HepG2 (cell line): ENCODE results near the gene SPTBN5. TPM values are rescaled to one million over a fixed set of nuclear protein-coding genes. Genes with fewer than 3 reads are reported as not detected.

Experiments used
- AKAP8 ChIP-seq: sonication (generic); formaldehyde crosslinking; IDR thresholded peaks from 2 replicates; pipeline ENCODE4 v1.5.1; 2020; ENCODE audit warnings: mild to moderate bottlenecking, missing genetic modification reagents
- CCAR2 ChIP-seq: fragments of 200-400 bp; formaldehyde crosslinking; optimal IDR thresholded peaks from 2 replicates; pipeline ENCODE3; 2018; ENCODE audit warnings: low read depth, mild to moderate bottlenecking, low read length, moderate library complexity
- EED ChIP-seq: sonication (generic); formaldehyde crosslinking; IDR thresholded peaks from 2 replicates; pipeline ENCODE4 v1.5.0; 2020; ENCODE audit warnings: mild to moderate bottlenecking, missing genetic modification reagents
- FLYWCH1 ChIP-seq: sonication (generic); formaldehyde crosslinking; IDR thresholded peaks from 2 replicates; pipeline ENCODE4 v1.8.1; 2023; ENCODE audit warnings: mild to moderate bottlenecking, missing genetic modification reagents
- FOSL1 ChIP-seq: sonication (generic); formaldehyde crosslinking; IDR thresholded peaks from 2 replicates; pipeline ENCODE4 v1.9.0; 2021; ENCODE audit warnings: missing genetic modification reagents, borderline replicate concordance
- GFI1 ChIP-seq: sonication (generic); formaldehyde crosslinking; IDR thresholded peaks from 2 replicates; pipeline ENCODE4 v1.5.0; 2020; ENCODE audit warnings: missing genetic modification reagents, mild to moderate bottlenecking, borderline replicate concordance
- HDAC6 ChIP-seq: fragments of 200-600 bp; sonication (generic); IDR thresholded peaks from 2 replicates; pipeline ENCODE4 v1.7.0; 2017; ENCODE audit warnings: mild to moderate bottlenecking, antibody characterized with exemption, low read length, low read depth
- KAT2B ChIP-seq: fragments of 150-350 bp; IDR thresholded peaks from 2 replicates; pipeline ENCODE4 v1.6.1; 2014; ENCODE audit warnings: low read depth, low read length, borderline replicate concordance
- MEIS2 ChIP-seq: sonication (generic); formaldehyde crosslinking; IDR thresholded peaks from 2 replicates; pipeline ENCODE4 v1.9.0; 2021; ENCODE audit warnings: mild to moderate bottlenecking, missing genetic modification reagents
- NFKB2 ChIP-seq: sonication (generic); formaldehyde crosslinking; IDR thresholded peaks from 2 replicates; pipeline ENCODE4 v1.4.0; 2020; ENCODE audit warnings: missing genetic modification reagents, borderline replicate concordance
- NFYB ChIP-seq: sonication (generic); formaldehyde crosslinking; IDR thresholded peaks from 2 replicates; pipeline ENCODE4 v1.4.0; 2020; ENCODE audit warnings: missing genetic modification reagents
- ONECUT2 ChIP-seq: sonication (generic); formaldehyde crosslinking; IDR thresholded peaks from 2 replicates; pipeline ENCODE4 v1.4.0; 2020; ENCODE audit warnings: missing genetic modification reagents
- SALL2 ChIP-seq: sonication (generic); formaldehyde crosslinking; IDR thresholded peaks from 2 replicates; pipeline ENCODE4 v1.8.1; 2023; ENCODE audit warnings: mild to moderate bottlenecking, missing genetic modification reagents, inconsistent platforms
- SMARCE1 ChIP-seq: fragments of 450-650 bp; IDR thresholded peaks from 2 replicates; pipeline ENCODE4 v1.6.1; 2017; ENCODE audit warnings: borderline replicate concordance
- SOX6 ChIP-seq, 2 experiments: fragments of 450-650 bp in 1 of 2; sonication (generic) in 1 of 2; formaldehyde crosslinking in 1 of 2; IDR thresholded peaks; 2 replicates each; pipeline versions ENCODE4 v1.4.0 to v1.6.1; 2017 to 2020; ENCODE audit warnings: antibody characterized with exemption in 1 of 2, mild to moderate bottlenecking in 1 of 2, missing genetic modification reagents in 1 of 2
- SSRP1 ChIP-seq: IDR thresholded peaks from 2 replicates; pipeline ENCODE4 v1.6.1; 2016; ENCODE audit warnings: control low read depth
- THAP11 ChIP-seq: IDR thresholded peaks from 2 replicates; pipeline ENCODE4 v1.6.1; 2016; ENCODE audit warnings: missing biosample characterization, missing genetic modification reagents
- ZC3H13 ChIP-seq: sonication (generic); formaldehyde crosslinking; IDR thresholded peaks from 2 replicates; pipeline ENCODE4 v1.8.1; 2023; ENCODE audit warnings: mild to moderate bottlenecking, missing genetic modification reagents, moderate library complexity
- ZNF136 ChIP-seq: sonication (generic); formaldehyde crosslinking; IDR thresholded peaks from 2 replicates; pipeline ENCODE4 v1.8.1; 2022; ENCODE audit warnings: low read depth, mild to moderate bottlenecking, moderate library complexity, missing genetic modification reagents
- ZNF274 ChIP-seq: sonication (generic); formaldehyde crosslinking; IDR thresholded peaks from 2 replicates; pipeline ENCODE4 v1.5.1; 2020; ENCODE audit warnings: mild to moderate bottlenecking, missing genetic modification reagents
- ZNF431 ChIP-seq: sonication (generic); formaldehyde crosslinking; IDR thresholded peaks from 2 replicates; pipeline ENCODE4 v1.9.0; 2022; ENCODE audit warnings: missing genetic modification reagents, low read depth, mild to moderate bottlenecking, borderline replicate concordance
- ZNF607 ChIP-seq: sonication (generic); formaldehyde crosslinking; IDR thresholded peaks from 2 replicates; pipeline ENCODE4 v1.5.1; 2020; ENCODE audit warnings: missing genetic modification reagents, mild to moderate bottlenecking, borderline replicate concordance
- ZNF782 ChIP-seq: sonication (generic); formaldehyde crosslinking; IDR thresholded peaks from 2 replicates; pipeline ENCODE4 v1.4.0; 2020; ENCODE audit warnings: missing genetic modification reagents, mild to moderate bottlenecking, borderline replicate concordance
- ZNF792 ChIP-seq: IDR thresholded peaks from 2 replicates; pipeline ENCODE4 v1.6.1; 2016
- ZSCAN12 ChIP-seq: sonication (generic); formaldehyde crosslinking; IDR thresholded peaks from 2 replicates; pipeline ENCODE4 v1.9.0; 2021; ENCODE audit warnings: mild to moderate bottlenecking, missing genetic modification reagents
- ZSCAN30 ChIP-seq: sonication (generic); formaldehyde crosslinking; IDR thresholded peaks from 2 replicates; pipeline ENCODE4 v1.5.0; 2020; ENCODE audit warnings: mild to moderate bottlenecking, missing genetic modification reagents
- polyA plus RNA-seq, 8 experiments: library from polyadenylated mRNA; depleted of rRNA in 3 of 8; stranded (reverse) in 7 of 8; unstranded in 1 of 8; fragments of >200 nt; fragmentation: Illumina TruSeq in 4 of 8; extraction: Trizol in 4 of 8; gene quantifications; 2 replicates each; pipeline versions ENCODE4 v1.2.1 to v1.2.3, GENCODE V29; 2011 to 2016; ENCODE audit warnings: low read depth in 4 of 8, missing spikeins in 1 of 8, mixed read lengths in 1 of 8; ENCODE audit not compliant: insufficient read depth in 1 of 8
- total RNA-seq, 5 experiments: library from RNA; depleted of rRNA; stranded (reverse); fragments of >200 nt; fragmentation: Illumina TruSeq; extraction: Trizol; gene quantifications; 2 replicates each; pipeline ENCODE4 v1.2.3, GENCODE V29; 2016; ENCODE audit warnings: low read depth in 1 of 5
- TF ChIP-seq, protein P1 (sequence below): sonication (generic); formaldehyde crosslinking; IDR thresholded peaks from 2 replicates; pipeline ENCODE4 v1.5.1; 2020; ENCODE audit warnings: missing genetic modification reagents, mild to moderate bottlenecking, borderline replicate concordance
- TF ChIP-seq, protein P2 (sequence below): sonication (generic); formaldehyde crosslinking; IDR thresholded peaks from 2 replicates; pipeline ENCODE4 v1.5.0; 2020; ENCODE audit warnings: missing genetic modification reagents, mild to moderate bottlenecking, borderline replicate concordance
- TF ChIP-seq, protein P3 (sequence below): IDR thresholded peaks from 2 replicates; pipeline ENCODE4 v1.6.1; 2012; ENCODE audit warnings: inconsistent platforms

The SPTBN5 gene
- total and polyA plus RNA-seq, 2 of the 13 experiments (the other 11 are each of a cell fraction or from before 2014, with no cell fraction given), result 0.01 to 0.07 TPM

DNA sequence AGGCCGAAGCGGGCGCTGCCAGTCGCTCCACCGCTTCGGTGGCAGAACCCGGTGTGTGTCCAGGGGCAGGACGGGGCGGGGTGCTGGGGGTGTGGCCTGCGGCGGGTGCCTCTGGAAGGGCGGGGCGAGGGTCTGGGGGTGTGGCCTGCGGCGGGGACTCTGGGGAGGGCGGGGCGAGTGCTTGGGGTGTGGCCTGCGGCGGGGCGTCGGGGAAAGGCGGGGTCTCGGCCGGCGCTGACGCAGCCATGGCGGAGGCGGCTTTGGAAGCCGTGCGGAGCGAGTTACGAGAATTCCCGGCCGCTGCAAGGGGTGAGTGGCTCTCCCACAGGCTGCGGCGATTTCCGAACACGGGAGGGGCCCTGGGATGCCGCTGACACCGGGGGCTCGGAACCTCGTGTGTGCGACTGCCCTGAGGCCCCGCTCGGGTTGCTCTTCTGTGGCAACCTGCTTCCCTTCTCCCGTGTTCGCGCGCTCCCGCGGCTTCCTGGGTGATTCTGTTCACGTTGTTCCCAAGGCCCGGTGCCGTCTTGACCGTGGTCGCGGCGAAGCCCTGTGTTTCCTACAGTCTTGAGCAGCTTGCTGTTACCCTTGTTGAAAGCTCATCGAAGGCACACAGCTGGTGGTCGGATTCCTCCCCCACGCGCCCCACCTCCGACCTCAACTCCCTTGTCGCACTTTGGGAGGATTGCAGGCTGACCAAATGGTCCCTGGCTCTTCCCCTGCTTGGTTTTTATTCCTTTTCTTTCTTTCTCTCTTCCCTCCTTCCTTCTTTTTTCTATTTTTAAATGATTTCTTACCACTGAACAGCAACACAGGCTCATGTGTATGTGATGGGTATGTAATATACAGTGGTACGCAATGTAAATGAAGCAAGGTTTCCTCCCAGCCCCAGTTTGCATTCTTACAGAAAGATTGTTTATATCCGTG, 65.7 kb downstream of the SPTBN5 start, which contains the start of gene JMJD7 (continued):
- TF ChIP-seq, protein P1, sequence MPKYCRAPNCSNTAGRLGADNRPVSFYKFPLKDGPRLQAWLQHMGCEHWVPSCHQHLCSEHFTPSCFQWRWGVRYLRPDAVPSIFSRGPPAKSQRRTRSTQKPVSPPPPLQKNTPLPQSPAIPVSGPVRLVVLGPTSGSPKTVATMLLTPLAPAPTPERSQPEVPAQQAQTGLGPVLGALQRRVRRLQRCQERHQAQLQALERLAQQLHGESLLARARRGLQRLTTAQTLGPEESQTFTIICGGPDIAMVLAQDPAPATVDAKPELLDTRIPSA (CRISPR knock-in tag), result no peak
- no peak for TF ChIP-seq CCAR2
- no peak for TF ChIP-seq SMARCE1
- TF ChIP-seq FLYWCH1 (CRISPR knock-in tag), result no peak
- no peak for TF ChIP-seq SALL2 (CRISPR knock-in tag)
- TF ChIP-seq KAT2B, result no peak
- no peak; the same call in 1 of the 2 replicates for TF ChIP-seq MEIS2 (CRISPR knock-in tag)
- TF ChIP-seq ZNF792, result 0 out of 2 replicates have a peak, but pooled peaks have one; percentile 41
- 0 out of 2 replicates have a peak, but pooled peaks have one; percentile 42 for TF ChIP-seq GFI1 (CRISPR knock-in tag)
- TF ChIP-seq NFKB2 (CRISPR knock-in tag), result no peak; the same call in 1 of the 2 replicates
- no peak for TF ChIP-seq HDAC6
- no peak for TF ChIP-seq ONECUT2 (CRISPR knock-in tag)
- TF ChIP-seq THAP11, result peak; percentile 52; the same call in 1 of the 2 replicates
- TF ChIP-seq NFYB (CRISPR knock-in tag), result no peak
- TF ChIP-seq SOX6 (IDR thresholded peaks at IDR 0.05), result no peak
- TF ChIP-seq SOX6 (CRISPR knock-in tag; IDR thresholded peaks at IDR 0.05), result peak; percentile 61; the same call in 1 of the 2 replicates
- no peak for TF ChIP-seq FOSL1
- TF ChIP-seq ZNF274 (CRISPR knock-in tag), result no peak
- TF ChIP-seq SSRP1 (CRISPR knock-in tag), result no peak
- no peak for TF ChIP-seq ZNF782
- TF ChIP-seq, protein P2, sequence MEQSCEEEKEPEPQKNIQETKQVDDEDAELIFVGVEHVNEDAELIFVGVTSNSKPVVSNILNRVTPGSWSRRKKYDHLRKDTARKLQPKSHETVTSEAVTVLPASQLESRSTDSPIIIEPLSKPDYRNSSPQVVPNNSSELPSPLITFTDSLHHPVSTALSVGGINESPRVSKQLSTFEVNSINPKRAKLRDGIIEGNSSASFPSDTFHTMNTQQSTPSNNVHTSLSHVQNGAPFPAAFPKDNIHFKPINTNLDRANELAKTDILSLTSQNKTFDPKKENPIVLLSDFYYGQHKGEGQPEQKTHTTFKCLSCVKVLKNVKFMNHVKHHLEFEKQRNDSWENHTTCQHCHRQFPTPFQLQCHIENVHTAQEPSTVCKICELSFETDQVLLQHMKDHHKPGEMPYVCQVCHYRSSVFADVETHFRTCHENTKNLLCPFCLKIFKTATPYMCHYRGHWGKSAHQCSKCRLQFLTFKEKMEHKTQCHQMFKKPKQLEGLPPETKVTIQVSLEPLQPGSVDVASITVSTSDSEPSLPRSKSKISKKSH (CRISPR knock-in tag), result no peak
- TF ChIP-seq ZSCAN30 (CRISPR knock-in tag), result peak; percentile 74; the same call in 1 of the 2 replicates
- TF ChIP-seq ZSCAN12, result 0 out of 2 replicates have a peak, but pooled peaks have one; percentile 56
- TF ChIP-seq ZC3H13 (CRISPR knock-in tag), result peak; percentile 72; the same call in 1 of the 2 replicates
- no peak; the same call in 1 of the 2 replicates for TF ChIP-seq AKAP8 (CRISPR knock-in tag)
- no peak for TF ChIP-seq ZNF431 (CRISPR knock-in tag)
- no peak for TF ChIP-seq ZNF607 (CRISPR knock-in tag)
- TF ChIP-seq ZNF136, result no peak
- TF ChIP-seq, protein P3, sequence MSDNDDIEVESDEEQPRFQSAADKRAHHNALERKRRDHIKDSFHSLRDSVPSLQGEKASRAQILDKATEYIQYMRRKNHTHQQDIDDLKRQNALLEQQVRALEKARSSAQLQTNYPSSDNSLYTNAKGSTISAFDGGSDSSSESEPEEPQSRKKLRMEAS, result peak; percentile 38; the same call in 1 of the 2 replicates
- peak; percentile 72; the same call in 1 of the 2 replicates for TF ChIP-seq EED (CRISPR knock-in tag)
